Hepatic stellate cell (primary cell): ENCODE data around the gene ABI1.

Experiments
- DNase-seq: peaks from one replicate; pipeline ENCODE4 v3.0.0; 2011; ENCODE audit warnings: low spot score

Gene ABI1

GRCh38 chr10:26854524-26854923, 6.2 kb downstream of the ABI1 start:
- no peak for DNase-seq

DNA sequence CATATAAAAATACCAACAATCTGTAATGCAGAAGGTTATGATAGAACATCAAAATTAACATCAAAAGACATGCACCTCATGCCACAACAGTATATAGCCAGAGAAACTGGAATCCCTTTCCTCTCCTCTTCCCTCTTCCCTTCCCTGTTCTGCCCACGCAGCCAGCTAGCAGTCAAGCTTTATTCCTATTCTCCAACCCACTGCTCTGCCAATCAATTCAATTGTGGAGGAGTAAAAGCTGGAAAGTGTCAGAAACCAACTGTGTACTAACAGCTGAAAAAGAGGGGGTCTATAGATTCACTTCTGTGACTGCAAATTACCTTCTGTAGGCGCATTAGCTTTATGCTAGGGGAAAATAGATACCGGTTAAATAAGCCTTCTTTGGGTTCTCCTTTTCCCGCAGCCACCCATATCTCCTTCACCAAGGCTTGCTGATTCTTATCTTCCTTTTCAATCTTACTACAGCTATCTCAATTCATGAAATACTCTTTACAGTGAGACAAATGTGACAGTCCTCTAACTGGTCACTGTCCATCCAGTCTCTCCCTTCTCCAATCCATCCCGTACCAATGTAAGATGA, 16.3 kb downstream of the ABI1 start:
- no peak for DNase-seq

GRCh38 chr10:26843736-26844135, 17.0 kb downstream of the ABI1 start:
- DNase-seq, result no peak

DNA sequence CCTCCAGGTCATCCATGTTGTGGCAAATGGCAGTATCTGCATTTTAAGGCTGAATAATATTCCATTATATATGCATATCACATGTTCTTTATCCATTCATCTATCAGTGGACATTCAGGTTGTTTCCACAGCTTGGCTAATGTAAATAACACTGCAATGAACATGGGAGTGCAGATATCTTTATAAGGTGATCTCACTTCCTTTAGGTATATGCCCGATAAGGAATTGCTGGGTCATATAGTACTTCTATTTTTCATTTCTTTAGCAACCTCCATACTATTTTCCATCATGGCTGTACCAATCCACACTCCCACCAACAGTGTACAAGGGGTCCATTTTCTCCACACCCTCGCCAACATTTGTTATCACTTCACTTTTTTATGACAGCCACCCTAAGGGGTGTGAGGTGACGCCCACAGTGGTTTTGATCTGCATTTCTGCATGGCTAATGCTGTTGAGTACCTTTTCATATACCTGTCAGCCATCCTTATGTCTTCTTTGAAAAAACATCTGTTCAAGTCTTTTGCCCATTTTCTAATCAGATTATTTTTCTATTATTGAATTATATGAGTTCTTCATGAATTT, 18.9 kb downstream of the ABI1 start:
- no peak for DNase-seq

- DNase-seq, result no peak
These were observed 19.6 kb downstream of the ABI1 start for GRCh38 chr10:26840938-26841732.

GRCh38 chr10:26839966-26840627, 20.7 kb downstream of the ABI1 start:
- no peak for DNase-seq

DNA sequence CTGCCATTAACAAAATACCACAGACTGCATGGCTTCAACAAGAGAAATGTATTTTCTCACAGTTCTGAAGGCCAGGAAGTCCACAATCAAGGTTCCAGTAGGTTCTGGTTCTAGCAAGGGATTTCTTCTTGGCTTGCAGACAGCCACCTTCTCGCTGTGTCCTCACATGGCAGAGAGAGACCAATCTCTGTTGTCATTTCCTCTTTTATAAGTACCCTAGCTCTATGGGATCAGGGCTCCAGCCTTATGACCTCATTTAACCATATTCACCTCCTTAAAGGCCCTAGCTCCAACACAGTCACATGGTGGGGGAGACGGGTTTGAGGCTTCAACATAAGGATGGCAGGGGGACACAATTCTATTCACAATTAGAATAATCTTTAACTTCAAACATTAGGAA, 23.6 kb downstream of the ABI1 start:
- DNase-seq, result no peak

- DNase-seq, result no peak
These were observed 25.7 kb downstream of the ABI1 start for GRCh38 chr10:26835025-26835424.

- no peak for DNase-seq
These were observed 27.8 kb downstream of the ABI1 start for GRCh38 chr10:26832960-26833359.

DNA sequence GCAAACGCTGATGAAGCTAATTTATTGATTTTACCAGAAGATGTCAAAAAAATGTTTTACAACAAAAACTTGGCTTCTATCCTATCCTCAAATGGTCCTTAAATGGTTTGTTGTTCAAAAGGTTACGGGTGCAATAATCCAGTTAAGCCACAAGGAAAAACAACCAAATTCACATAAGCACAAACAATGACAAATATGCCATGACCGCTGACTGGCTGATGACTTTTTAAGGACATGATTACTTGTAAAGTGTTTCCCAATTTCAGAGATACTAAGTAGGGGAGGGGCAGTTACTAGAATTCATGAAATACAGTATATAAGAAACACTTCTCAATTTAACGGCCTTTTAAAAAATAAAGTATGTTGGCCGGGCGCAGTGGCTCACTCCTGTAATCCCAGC, 28.8 kb downstream of the ABI1 start:
- no peak for DNase-seq

DNA sequence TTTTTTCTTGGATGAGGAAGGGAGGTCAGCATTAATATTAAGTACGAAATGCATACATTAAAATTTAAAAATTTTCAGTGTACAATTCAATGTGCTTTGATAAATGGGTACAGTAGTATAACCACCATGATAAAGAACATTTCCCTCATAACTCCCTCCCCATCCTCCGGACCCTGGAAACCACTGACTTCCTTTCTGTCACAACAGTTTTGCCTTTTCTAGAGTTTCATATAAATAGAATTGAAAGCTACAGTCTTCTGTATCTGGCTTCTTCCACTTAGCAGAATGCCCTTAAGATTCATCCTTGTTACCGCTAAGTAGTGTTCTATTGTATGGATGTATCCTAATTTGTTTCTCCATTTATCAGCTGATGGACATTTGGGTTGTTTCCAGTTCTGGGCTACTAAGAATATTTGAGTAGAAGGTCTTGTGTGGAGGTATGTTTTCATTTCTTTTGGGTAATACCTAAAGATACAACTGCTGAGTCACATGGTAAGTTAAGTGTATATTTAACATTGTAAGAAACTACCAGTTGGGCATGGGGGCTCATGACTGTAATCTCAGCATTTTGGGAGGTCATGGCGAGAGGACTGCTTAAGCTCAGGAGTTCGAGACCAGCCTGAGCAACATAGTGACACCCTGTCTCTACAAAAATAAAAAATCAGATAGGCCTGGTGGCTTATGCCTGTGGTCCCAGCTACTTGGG, 30.8 kb downstream of the ABI1 start:
- DNase-seq, result no peak

DNA sequence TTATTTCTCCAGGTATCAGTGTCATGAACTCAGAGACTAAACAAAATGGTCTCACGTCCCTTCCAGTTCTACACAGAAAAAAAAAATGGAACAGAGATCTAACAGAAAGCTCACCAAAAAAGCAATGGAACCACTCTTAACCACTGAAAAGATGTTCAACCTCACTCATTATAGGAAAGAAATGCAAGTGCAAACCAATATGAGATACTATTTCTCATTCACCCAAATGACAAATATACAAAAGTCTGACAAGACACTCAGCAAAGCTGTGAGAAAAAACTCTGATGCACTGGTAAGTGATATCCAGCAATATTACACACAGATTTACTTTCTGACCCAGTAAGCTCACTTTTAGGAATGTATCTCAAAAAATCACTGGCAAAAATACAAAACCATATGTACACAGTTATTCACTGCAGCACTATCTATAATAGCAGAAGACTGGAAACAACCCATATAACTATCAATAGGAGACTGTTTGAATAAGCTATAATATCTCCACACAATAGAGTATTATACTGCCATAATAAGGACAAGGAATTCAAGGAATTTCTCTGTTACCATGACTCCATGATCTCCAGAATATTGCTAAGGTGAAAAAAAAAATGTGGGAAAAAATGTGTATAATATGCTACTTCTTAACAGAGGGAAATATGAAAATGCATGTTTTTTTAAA, 36.6 kb downstream of the ABI1 start:
- no peak for DNase-seq

- DNase-seq, result no peak
These were observed 38.8 kb downstream of the ABI1 start for GRCh38 chr10:26821699-26822570.

DNA sequence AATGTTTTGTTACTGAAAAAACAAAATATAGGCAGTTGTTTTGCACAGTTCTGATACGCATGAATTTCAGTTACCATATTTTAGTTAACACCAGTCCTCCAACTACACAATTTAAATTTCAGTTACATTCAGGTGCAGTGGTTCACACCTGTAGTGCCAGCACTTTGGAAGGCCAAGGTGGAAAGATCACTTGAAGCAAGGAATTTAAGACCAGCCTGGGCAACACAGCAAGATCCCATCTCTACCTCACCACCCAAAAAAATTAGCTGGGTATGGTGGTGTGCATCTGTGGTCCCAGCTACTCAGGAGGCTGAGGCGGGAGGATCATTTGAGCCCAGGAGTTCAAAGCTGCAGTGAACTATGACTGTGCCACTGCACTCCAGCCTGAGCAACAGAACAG, 45.3 kb downstream of the ABI1 start:
- DNase-seq, result no peak

DNA sequence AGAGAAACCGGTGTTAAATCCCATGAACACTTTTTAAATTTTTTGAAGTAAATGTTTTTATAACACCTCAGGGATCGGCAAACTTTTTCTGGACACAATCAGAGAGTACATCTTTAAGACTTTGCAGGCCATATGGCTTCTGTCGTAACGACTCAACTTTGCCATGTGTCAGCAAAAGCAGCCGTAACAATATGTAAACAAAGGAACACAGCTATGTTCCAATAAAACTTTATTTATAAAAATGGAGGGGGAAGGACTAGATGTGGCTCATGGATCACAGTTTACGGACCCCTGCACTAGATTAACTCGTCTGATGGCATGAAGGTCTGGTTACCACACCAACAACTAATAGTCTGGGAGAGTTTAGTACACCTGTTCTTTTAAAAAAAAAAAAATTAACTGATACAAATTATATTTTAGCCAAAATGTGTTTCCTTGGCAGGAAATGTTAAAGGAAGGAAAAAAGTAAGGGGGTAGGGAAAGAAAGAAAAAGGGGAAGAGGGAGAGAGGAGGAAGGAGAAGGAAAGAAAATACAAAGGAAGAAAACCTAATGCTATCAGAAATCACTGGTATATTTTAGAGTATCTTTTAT, 50.2 kb downstream of the ABI1 start:
- DNase-seq, result no peak

- DNase-seq, result no peak
These were observed 50.8 kb downstream of the ABI1 start for GRCh38 chr10:26809973-26810372.

DNA sequence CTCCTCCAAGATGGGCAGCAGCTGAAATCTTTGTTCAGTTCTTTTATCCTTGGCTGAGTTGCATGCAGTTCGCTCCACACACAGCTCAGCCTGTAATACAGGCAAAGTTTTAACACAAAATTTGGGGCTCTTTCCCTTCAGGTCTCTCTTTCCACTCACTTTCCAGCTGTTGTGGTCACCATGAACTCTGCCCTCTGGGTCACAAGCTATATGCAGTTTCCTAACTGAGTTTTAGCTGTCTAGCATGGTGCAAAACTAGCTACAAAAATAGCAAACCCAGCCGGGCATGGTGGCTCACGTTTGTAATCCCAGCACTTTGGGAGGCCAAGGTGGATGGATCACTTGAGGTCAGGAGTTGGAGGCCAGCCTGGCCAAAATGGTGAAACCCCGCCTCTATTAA, 53.2 kb downstream of the ABI1 start:
- no peak for DNase-seq

DNA sequence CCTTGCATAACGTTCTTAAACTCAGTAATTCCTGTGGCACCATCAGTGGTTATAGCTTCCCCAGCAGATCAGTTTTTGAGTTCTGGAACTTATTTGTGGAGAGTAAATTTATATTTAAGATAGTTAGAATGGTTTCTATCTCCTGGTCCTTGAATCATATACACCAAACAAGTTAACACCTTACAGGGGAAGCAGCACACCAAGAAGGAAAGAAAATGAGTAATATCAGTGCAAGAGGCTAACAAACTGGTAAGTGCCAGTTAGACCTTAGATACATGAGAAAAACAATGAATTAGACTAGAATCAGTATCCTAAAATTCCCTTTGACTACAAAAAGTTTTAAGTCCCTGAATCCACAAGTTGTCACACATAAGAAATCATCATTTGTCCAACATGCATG, 54.2 kb downstream of the ABI1 start:
- DNase-seq, result no peak

DNA sequence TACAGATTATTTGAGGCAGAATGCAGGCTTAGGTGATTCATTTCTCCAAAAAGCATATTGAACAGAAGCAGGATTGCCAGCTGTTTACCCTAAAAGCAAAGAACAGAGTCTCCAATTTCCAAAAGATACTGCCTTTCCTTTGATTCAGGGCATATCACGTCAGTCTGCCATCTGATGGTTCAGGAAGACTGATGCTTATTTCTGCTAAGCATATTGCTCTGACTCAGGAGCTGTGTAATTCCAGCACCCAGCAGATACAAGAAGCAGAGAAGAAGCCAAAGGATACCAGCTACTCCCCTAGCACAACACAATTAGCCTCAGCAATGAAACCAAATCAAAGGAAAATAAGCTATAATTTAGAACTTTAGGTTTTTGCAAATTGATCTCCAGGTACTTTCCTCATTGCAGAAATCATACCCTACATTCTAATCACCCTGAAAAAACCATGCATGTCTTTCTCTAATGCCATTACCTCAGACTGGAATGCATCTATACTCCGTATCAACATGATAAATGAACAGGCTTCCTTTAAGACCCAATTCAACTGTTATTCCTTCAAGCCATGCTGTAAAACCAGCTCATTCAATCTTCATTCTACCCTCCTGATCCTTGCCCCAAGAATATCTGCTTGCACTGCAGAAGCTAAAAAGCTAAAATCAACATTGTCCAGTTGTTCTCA, 55.1 kb downstream of the ABI1 start:
- DNase-seq, result peak; percentile 15
